Natural killer cell (primary cell): ENCODE results near the gene CDC42SE1. TPM values are rescaled to one million over a fixed set of nuclear protein-coding genes. Genes with fewer than 3 reads are reported as not detected.

Experiments used
- ATAC-seq, 3 donors: fragments of 150-1000 bp in 2 of 3; fragments of 200-7000 bp in 1 of 3; cut with Tn5 transposase; 1 replicate in 1 of 3; 2 replicates in 2 of 3; pipeline ENCODE4 v1.10.0; 2021; ENCODE audit warnings: mild to moderate bottlenecking in 2 of 3, moderate library complexity in 2 of 3
- DNase-seq, 2 donors: peaks; one replicate each; pipeline versions ENCODE4 v3.0.0 to v3.0.0-alpha.2; 2013 to 2021; ENCODE audit warnings: mixed read lengths in 1 of 2
- H3K27ac ChIP-seq: one replicate; pipeline ENCODE4 v1.5.1; 2013; ENCODE audit warnings: mild to moderate bottlenecking, low read length
- H3K27me3 ChIP-seq: one replicate; pipeline ENCODE4 v1.6.1; 2013; ENCODE audit warnings: low read length; ENCODE audit not compliant: control insufficient read depth, insufficient read depth
- H3K36me3 ChIP-seq: one replicate; pipeline ENCODE4 v1.6.1; 2013; ENCODE audit warnings: low read length; ENCODE audit not compliant: control insufficient read depth, insufficient read depth
- H3K4me1 ChIP-seq: one replicate; pipeline ENCODE4 v1.6.1; 2013; ENCODE audit warnings: low read length; ENCODE audit not compliant: control insufficient read depth, insufficient read depth
- H3K4me3 ChIP-seq: one replicate; pipeline ENCODE4 v1.5.1; 2013; ENCODE audit warnings: low read length
- H3K9me3 ChIP-seq: one replicate; pipeline ENCODE4 v1.6.1; 2013; ENCODE audit warnings: low read length; ENCODE audit not compliant: control insufficient read depth, insufficient read depth
- H3K27ac Mint-ChIP-seq, 2 donors: one replicate each; pipeline ENCODE4 v1.8.0; 2022; ENCODE audit warnings: mild to moderate bottlenecking in 2 of 2, mixed read lengths in 2 of 2, moderate library complexity in 1 of 2
- H3K27me3 Mint-ChIP-seq, 2 donors: one replicate each; pipeline ENCODE4 v1.8.0; 2022; ENCODE audit warnings: low read depth in 2 of 2, mixed read lengths in 2 of 2
- H3K36me3 Mint-ChIP-seq: one replicate; pipeline ENCODE4 v1.8.0; 2022; ENCODE audit warnings: mixed read lengths
- H3K4me1 Mint-ChIP-seq, 2 donors: one replicate each; pipeline ENCODE4 v1.8.0; 2022; ENCODE audit warnings: mixed read lengths in 2 of 2
- H3K4me3 Mint-ChIP-seq: one replicate; pipeline ENCODE4 v1.8.0; 2022; ENCODE audit warnings: mild to moderate bottlenecking, moderate library complexity, mixed read lengths
- H3K9me3 Mint-ChIP-seq, 2 donors: one replicate each; pipeline ENCODE4 v1.8.0; 2022; ENCODE audit warnings: mixed read lengths in 2 of 2
- WGBS: methylation state at CpG from one replicate; pipeline ENCODE4 v1.1.7; 2013; ENCODE audit warnings: missing lambda C conversion rate; ENCODE audit not compliant: insufficient coverage; 5-methylcytosine and 5-hydroxymethylcytosine counted together
- intact Hi-C: fragments of 100-400 bp; cut with micrococcal nuclease; formaldehyde crosslinking; loops from one replicate; pipeline ENCODE4 v1.14.2; 2022
- total RNA-seq, 4 donors: library from RNA; stranded (reverse); fragments of 120-200 nt in 1 of 4; gene quantifications; one replicate each; pipeline versions ENCODE4 v1.2.3 to v1.2.4, GENCODE V29; 2013 to 2022
- TF ChIP-seq, protein P1 (sequence below): fragments of 200-600 bp; IDR thresholded peaks from one replicate; pipeline ENCODE4 v1.8.0; 2022; ENCODE audit warnings: antibody characterized with exemption

Gene CDC42SE1
- total RNA-seq, 3 donors from 2014 or later (not counting 1 experiment from before 2014, with no cell fraction given), result 555 to 792 (median 752) TPM

DNA sequence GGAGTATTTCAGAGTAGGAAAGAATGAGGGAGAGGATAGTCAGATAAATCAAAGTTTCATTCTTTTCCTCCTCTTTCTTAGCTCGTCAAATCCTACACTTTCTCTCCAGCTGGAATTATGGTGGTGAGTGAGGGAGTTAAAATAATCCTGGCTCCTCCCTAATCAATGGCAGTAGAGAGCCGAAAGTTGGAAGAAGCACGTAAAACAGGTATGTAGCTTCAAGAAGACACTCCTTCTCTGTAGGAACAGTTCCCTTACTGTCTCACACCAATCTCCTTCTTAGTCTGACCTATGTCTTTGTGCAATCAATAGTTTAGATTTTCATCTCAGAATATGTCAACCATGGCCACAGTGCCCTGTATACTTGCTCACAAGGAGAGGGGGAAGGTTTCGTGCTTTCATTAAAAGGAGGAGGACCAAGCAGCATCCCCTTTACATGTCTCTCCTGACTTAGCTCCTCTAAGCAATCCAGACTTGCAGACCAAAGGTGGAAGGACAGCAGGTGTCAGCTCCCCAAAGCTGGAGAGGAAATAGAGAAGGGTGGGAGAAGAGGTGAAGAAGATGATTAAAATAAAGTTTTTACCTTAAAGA, 53.6 kb downstream of the CDC42SE1 start:
- no peaks in the 10 kb centered on the region for H3K36me3 Mint-ChIP-seq
- TF ChIP-seq, protein P1, sequence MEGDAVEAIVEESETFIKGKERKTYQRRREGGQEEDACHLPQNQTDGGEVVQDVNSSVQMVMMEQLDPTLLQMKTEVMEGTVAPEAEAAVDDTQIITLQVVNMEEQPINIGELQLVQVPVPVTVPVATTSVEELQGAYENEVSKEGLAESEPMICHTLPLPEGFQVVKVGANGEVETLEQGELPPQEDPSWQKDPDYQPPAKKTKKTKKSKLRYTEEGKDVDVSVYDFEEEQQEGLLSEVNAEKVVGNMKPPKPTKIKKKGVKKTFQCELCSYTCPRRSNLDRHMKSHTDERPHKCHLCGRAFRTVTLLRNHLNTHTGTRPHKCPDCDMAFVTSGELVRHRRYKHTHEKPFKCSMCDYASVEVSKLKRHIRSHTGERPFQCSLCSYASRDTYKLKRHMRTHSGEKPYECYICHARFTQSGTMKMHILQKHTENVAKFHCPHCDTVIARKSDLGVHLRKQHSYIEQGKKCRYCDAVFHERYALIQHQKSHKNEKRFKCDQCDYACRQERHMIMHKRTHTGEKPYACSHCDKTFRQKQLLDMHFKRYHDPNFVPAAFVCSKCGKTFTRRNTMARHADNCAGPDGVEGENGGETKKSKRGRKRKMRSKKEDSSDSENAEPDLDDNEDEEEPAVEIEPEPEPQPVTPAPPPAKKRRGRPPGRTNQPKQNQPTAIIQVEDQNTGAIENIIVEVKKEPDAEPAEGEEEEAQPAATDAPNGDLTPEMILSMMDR, result no peak
- intact Hi-C loops, result no loop called here
- peak overlapping the region; percentile 51 for H3K4me3 ChIP-seq
- H3K9me3 Mint-ChIP-seq, result no peaks in the 10 kb centered on the region
- no peaks in the 10 kb centered on the region for H3K9me3 ChIP-seq
- peak in 1 of 2 donors; percentile 35 for DNase-seq
- no peaks in the 10 kb centered on the region for H3K27me3 ChIP-seq
- peaks cover 63% of the 10 kb centered on the region for H3K4me1 ChIP-seq
- peak overlapping the region; percentile 94 for H3K4me3 Mint-ChIP-seq
- peak overlapping the region; percentile 95 to 96 for H3K27ac Mint-ChIP-seq
- H3K27me3 Mint-ChIP-seq, result no peaks in the 10 kb centered on the region
- ATAC-seq, result no peak
- 57% methylated on average over 3 of the region's 4 CpGs for WGBS
- H3K4me1 Mint-ChIP-seq, result peaks cover 47 to 60% of the 10 kb centered on the region in 2 donors
- H3K36me3 ChIP-seq, result no peaks in the 10 kb centered on the region
- H3K27ac ChIP-seq, result peak overlapping the region; percentile 95

DNA sequence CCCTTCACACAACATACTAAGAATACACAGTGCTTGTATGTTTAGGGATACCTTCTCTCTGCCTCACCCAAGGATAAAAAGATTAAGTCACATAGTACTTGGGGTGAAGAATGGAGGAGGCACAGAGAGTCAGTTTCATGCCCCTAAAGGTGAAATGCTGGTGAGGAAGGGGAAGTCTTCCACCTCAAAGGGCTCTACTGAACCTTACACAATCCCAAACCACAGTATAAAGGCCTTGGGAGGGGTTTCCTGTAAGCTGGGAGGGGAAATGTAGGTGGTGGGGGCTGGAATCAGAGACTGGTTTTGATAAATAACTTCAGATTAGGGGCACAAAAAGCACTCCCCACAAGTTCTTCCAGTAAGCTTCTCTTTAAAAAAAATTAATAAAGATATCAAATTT, 56.2 kb downstream of the CDC42SE1 start:
- H3K27ac ChIP-seq, result no peak overlapping the region
- Mint-ChIP-seq H3K4me3 (no peak overlapping the region), H3K4me1 (peaks cover 31 to 42% of the 10 kb centered on the region in 2 donors), H3K27me3 (no peaks in the 10 kb centered on the region), H3K36me3 (no peaks in the 10 kb centered on the region), H3K27ac (peak overlapping the region in 1 of 2 donors; percentile 69), H3K9me3 (no peaks in the 10 kb centered on the region)
- H3K9me3 ChIP-seq, result no peaks in the 10 kb centered on the region
- ATAC-seq, result no peak
- H3K36me3 ChIP-seq, result peaks cover 5% of the 10 kb centered on the region
- TF ChIP-seq, protein P1, result no peak
- H3K4me3 ChIP-seq, result no peak overlapping the region
- intact Hi-C loops, result no loop called here
- peaks cover 52% of the 10 kb centered on the region for H3K4me1 ChIP-seq
- peak in 1 of 2 donors; percentile 48 for DNase-seq
- H3K27me3 ChIP-seq, result no peaks in the 10 kb centered on the region

GRCh38 chr1:151002611-151003010, 56.8 kb downstream of the CDC42SE1 start:
- DNase-seq, result no peak
- H3K27ac ChIP-seq, result no peak overlapping the region
- peaks cover 26 to 36% of the 10 kb centered on the region in 2 donors for H3K4me1 Mint-ChIP-seq
- H3K36me3 Mint-ChIP-seq, result no peaks in the 10 kb centered on the region
- ATAC-seq, result no peak
- 84% methylated on average over 2 of the region's 2 CpGs for WGBS
- peaks cover 9% of the 10 kb centered on the region for H3K36me3 ChIP-seq
- intact Hi-C loops, result no loop called here
- peak overlapping the region in 1 of 2 donors; percentile 69 for H3K27ac Mint-ChIP-seq
- H3K27me3 Mint-ChIP-seq, result no peaks in the 10 kb centered on the region
- no peaks in the 10 kb centered on the region for H3K27me3 ChIP-seq
- no peak overlapping the region for H3K4me3 ChIP-seq
- TF ChIP-seq, protein P1, result no peak
- no peak overlapping the region for H3K4me3 Mint-ChIP-seq
- no peaks in the 10 kb centered on the region for H3K9me3 ChIP-seq
- H3K4me1 ChIP-seq, result peaks cover 49% of the 10 kb centered on the region
- no peaks in the 10 kb centered on the region for H3K9me3 Mint-ChIP-seq

DNA sequence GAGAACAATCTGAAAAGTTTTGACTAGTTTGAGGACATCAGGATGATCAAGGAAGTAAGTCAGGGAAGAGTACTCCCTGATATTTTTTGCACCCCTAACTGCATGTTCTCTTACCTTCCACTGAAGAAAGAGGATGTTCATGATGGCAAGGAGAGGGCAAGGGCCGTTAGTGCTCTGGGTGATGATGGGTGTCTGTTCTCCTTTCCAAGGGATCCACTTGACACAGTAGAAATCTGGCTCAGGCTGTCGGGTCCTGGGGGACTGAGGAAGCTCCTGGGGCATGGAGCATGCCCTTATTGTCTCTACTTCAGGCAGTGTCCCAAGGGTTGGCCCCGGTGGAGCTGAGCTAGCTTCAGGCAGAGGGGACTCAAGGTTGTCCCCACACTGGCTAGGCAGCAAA, 57.4 kb downstream of the CDC42SE1 start:
- DNase-seq (no peak), ATAC-seq (no peak)
- intact Hi-C loops, result no loop called here
- Mint-ChIP-seq H3K4me3 (no peak overlapping the region), H3K27me3 (no peaks in the 10 kb centered on the region), H3K4me1 (peaks cover 20 to 30% of the 10 kb centered on the region in 2 donors), H3K27ac (no peak overlapping the region), H3K36me3 (no peaks in the 10 kb centered on the region), H3K9me3 (no peaks in the 10 kb centered on the region)
- peaks cover 43% of the 10 kb centered on the region for H3K4me1 ChIP-seq
- WGBS, result 86% methylated on average over 3 of the region's 3 CpGs
- H3K27me3 ChIP-seq, result no peaks in the 10 kb centered on the region
- no peaks in the 10 kb centered on the region for H3K9me3 ChIP-seq
- H3K27ac ChIP-seq, result no peak overlapping the region
- TF ChIP-seq, protein P1, result no peak
- H3K36me3 ChIP-seq, result peaks cover 12% of the 10 kb centered on the region
- no peak overlapping the region for H3K4me3 ChIP-seq
